Colon (tissue), 2 donors: Measurements from ENCODE around the gene CDKAL1.
"Not testable (repeated sequence)": the region's sequence is repeated elsewhere in the genome, so short reads cannot be mapped to it uniquely, and the experiment has no call there.

Experiments used
- FAIRE-seq: peaks from 2 replicates; lab custom pipeline; 2012; peaks lifted over from hg19 to GRCh38; lab: Jason Lieb, UNC
- donor health status: control.
- donor health status: control.

The CDKAL1 gene

GRCh38 chr6:20554817-20555216 is 20.6 kb downstream of the CDKAL1 start:
- FAIRE-seq: no peak

DNA sequence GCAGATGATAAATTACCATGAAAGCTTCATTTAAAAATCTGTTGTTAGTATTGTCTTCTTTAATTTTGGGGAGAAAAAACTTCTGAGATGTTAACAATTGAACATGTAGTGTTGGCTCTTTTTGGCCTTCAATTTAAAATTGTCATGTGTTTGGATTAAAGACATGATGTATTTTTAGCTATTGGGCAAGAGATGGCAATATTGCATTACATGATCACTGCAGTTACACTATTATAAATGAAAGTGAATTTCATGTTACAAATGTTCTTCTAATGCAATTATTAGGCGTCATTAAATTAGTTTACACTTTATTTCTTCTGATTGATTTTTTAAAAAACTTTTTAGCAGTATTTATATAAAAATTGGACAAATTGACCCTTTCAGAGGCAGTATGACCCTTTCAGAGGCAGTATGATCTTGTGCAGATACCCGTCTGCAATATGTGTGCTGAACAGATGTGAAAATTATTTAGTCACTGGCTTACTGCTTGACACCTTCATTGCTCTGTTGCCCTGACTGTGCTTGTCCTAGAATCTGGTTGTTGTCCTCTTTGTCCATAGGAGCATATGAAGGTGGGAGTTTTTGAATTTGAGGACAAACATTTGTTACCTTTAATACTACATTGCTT is 25.8 kb downstream of the CDKAL1 start:
- FAIRE-seq: no peak

- FAIRE-seq: no peak
Observed at GRCh38 chr6:20563377-20563776, 29.1 kb downstream of the CDKAL1 start.

DNA sequence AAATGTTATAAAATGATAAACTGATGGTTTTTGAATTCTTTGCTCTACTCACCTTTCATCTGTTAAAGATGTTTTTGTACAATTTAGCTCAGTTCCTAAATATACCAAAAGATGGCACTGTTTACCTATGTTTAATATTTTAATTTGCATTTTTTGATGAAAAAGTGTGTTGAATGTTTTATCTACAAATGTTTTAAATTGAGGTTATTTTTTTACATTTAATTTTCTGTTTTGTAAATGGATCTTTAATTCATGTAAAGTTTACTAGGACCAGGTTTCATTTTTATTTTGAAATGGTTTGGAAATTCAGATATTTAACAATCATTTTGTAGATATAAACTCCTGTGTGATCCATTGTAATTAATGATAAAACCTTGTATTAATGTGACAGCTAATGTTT is 30.0 kb downstream of the CDKAL1 start:
- peak; percentile 96 for FAIRE-seq

- no peak for FAIRE-seq
Observed at GRCh38 chr6:20564777-20565176, 30.5 kb downstream of the CDKAL1 start.

DNA sequence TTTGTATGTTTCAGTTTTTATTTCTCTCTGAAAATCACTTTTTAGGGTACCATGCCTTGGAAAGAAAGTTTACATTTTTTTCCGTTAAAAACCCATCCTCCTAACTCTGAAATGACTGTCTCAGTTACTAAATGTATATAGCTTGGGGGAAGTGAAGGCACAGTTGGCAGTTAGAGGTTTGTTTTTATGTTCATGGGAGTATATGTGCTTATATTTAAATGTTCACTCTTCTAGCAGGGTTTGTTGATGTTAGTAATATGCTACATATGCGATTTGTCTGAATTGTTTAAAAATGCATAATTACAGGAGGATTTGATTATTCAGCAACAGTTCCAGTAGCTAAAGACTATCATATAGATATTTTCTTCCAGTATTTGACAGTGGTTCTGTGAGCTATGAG is 31.1 kb downstream of the CDKAL1 start:
- no peak for FAIRE-seq

DNA sequence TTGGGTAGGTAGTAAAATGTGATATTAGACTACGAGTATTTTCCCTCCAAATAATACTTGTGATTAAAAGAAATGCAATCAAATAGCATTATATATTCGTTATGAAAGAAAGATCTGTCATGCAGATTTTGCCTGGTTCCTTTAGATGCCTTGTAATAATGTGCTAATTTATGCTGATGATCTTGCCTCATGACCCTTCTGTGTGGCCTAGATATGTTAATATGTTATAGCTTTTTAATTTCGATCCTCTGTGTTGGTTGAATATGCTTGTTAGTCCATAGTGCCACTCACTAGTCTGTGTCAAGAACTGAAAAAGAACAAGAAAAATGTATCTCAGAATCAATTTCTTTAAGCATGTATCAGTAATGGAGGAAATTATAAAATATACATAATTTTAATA is 31.9 kb downstream of the CDKAL1 start:
- no peak for FAIRE-seq

DNA sequence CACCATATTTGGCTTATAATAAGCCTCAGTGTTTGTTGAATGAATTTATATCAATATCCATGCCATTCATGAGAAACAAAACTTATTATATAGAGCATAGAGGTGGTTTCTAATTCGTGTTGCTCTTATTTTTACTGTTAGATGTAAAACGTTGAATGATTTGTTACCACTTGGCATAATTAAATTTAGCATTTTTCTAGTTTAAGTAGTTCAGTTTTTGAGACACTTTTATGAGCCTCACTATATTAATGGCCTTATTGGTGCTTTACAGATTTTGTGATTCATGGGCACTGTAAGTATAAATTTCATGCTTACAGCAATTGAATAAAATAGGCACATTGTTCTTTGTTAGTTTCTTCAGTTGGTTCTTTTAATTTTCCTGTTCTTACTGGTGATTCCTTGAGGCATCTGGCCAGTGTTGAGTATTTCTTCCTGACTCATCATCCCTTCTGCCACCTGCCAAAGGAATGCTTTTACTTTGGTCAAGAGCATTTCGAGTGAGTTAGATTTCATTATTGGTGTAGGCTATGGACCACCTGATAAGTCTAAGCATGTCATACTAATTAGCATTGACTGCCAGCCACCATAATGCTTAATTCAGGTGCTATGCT is 34.8 kb downstream of the CDKAL1 start:
- FAIRE-seq: no peak

GRCh38 chr6:20571261-20571660 is 37.0 kb downstream of the CDKAL1 start:
- no peak for FAIRE-seq

DNA sequence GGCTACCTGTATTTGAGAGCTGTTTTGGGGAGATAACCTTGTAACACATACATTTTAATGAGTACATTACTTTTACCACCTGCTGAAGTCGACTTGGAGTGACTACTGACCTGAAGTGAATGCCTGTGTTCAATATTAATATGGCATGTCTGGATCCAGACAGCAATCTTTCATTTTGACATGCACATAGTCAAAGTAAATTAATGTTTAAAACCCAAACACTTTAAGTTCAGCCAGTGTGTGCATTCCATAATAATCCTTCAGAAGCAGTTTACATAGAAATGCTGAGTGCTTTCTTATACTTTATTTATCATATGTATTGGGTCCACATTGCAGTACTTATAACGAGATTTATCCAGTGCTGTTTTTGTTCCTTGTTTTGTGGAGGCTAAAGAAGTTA is 38.0 kb downstream of the CDKAL1 start:
- FAIRE-seq: no peak

- no peak for FAIRE-seq
Observed at GRCh38 chr6:20572940-20573339, 38.7 kb downstream of the CDKAL1 start.

DNA sequence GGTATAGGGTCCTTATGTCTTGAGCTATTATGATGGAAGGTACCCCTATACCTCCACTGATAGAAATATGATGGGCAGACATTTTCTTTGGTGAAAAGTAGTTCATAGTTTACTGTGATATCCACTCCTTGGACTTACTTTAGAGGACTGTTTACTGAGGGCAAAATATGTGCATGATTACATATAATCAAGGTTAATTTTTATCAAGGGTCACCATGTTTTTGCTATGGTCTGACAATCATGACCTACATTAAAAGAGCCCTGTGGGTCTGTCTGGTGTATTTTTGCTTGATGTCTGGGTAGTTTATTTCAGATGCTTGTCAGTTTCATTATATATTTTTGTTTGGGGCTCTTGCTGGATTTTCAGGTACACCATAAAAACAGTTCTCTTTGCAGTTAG is 40.1 kb downstream of the CDKAL1 start:
- FAIRE-seq: no peak

DNA sequence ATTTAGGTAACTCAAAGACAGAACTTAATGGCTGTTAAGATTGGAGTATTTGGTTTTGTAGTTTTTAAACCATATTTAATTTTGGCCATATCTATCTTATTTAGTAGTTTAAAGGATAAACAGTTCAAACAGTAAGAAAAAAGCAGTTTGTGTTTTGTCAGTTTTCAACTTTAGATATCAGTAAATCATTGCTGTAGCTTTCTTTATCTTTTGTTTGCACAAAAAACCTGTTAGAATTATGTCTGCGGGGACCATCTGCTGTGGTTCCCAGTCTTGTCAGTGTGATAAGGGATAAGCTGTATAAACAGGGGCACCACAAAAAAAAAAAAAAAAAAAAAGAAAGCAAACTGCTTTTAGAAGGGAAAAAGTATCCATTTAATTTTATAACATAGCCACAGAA is 40.9 kb downstream of the CDKAL1 start:
- no peak for FAIRE-seq

- no peak for FAIRE-seq
Observed at GRCh38 chr6:20575704-20576451, 41.6 kb downstream of the CDKAL1 start.

- FAIRE-seq: no peak
Observed at GRCh38 chr6:20577173-20577688, 43.0 kb downstream of the CDKAL1 start.

GRCh38 chr6:20581070-20581469 is 46.8 kb downstream of the CDKAL1 start:
- FAIRE-seq: no peak

DNA sequence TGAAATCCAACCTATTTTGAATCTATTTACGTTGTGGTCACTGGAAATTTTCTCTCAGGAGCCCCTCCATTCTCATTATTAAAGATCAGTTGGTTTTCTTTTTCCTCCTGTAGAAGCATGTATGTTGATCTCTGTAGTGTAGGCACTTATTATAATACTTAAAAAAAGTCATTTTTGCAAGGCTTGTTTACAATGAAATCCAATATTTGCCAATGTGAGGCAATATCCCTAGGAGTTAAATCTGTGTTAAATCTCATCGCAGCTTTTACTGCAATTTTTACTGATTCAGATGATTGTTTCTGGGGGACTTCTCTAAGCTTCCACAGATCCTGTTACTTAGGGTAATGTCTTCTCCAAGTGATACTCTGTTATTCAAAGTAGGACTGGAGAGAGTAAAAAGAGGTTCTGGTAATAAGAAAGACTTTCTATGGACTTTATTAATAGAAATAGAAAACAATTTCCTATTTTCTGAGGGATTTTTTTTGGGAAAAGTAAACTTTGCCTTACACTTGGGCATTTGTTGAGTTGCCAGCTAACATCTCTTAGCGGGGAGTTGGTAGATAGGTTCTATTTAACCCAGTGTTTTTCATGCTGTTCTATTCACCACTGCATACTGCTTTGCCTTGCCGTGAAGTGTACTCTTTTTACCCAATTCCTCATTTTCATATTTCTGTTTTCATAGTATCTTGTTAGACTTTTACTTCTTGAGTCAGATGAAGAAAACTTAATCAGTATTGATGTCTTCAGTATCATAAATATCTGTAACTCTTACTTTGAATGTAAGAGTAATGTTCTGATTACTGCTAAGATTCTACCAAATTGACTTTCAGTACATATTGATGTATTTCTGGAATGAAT is 48.6 kb downstream of the CDKAL1 start:
- no peak for FAIRE-seq

GRCh38 chr6:20583444-20583800 is 49.2 kb downstream of the CDKAL1 start:
- no peak for FAIRE-seq

DNA sequence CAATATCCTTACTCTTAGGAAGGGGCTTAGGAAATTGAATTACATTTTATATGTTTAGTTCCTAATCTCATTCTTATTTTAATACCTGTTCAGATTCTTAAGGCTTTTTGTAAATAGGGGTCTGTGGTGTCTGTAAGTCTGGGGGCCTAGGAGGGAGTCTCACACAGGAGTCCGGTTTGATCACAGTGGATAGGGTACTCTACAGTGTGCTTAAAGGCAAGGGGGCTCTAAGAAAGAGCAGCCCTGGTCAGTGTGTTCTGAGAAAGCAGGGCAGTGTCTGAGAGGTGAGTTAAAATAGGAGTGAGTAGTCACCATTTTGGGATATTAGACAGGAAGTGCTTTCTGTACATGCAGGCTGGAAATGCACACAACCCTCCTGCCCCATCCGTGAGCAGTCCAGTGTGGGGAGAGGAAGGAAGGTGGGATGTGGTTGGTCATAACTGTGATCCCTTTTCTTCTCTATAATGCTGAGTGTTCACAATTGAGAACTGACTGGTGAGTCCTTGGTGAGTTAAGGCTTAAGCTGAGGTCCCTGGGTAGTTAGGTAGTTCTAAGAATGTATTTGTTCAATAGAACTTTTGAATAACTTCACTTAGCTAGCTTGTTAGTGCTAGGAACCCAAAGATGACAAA is 50.0 kb downstream of the CDKAL1 start:
- FAIRE-seq: no peak

DNA sequence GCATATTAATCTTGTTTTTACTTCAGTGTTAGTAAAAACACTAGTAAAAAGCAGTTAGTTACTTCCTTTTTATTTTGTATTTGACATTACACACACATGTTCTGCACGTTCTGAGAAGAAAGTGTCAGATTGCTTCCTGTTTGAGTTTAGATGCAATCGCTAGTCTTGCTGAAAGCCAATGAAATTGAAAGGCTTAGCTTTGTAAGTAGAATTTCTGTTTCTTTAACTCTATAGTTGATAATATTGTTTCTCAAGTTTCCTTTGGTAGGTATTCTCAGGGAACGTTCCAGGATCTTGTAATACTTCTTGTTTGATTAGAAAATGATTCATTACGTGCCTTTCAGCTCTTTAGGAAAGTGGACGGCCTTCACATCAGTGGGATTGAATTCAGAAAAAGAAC is 55.0 kb downstream of the CDKAL1 start:
- no peak for FAIRE-seq

DNA sequence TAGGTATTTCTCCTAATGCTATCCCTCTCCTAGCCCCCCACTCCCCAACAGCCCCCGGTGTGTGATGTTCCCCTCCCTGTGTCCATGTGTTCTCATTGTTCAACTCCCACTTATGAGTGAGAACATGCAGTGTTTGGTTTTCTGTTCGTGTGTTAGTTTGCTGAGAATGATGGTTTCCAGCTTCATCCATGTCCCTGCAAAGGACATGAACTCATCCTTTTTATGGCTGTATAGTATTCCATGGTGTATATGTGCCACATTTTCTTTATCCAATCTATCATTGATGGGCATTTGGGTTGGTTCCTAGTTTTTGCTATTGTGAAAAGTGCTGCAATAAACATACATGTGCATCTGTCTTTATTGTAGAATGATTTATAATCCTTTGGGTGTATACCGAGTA is 56.2 kb downstream of the CDKAL1 start:
- FAIRE-seq: not testable (repeated sequence)

GRCh38 chr6:20594299-20594853 is 60.1 kb downstream of the CDKAL1 start:
- not testable (repeated sequence) for FAIRE-seq
